GM10266 (cell line): Measurements from ENCODE around the gene ST6GALNAC3.

Experiments used
- DNase-seq: peaks from one replicate; pipeline ENCODE4 v3.0.0; 2012; ENCODE audit errors: extremely low spot score
- CTCF ChIP-seq: IDR thresholded peaks from 2 replicates; pipeline ENCODE4 v1.5.1; 2012; ENCODE audit warnings: mild to moderate bottlenecking, low read depth; ENCODE audit not compliant: control insufficient read depth, insufficient read depth; ENCODE audit errors: missing control alignments

ST6GALNAC3 gene

GRCh38 chr1:76225526-76225925 is 151.0 kb downstream of the ST6GALNAC3 start:
- DNase-seq, result no peak
- TF ChIP-seq CTCF, result no peak

GRCh38 chr1:76227621-76228020 is 153.1 kb downstream of the ST6GALNAC3 start:
- TF ChIP-seq CTCF, result no peak
- DNase-seq, result no peak

- no peak for DNase-seq
- no peak for TF ChIP-seq CTCF
These were observed 154.9 kb downstream of the ST6GALNAC3 start for GRCh38 chr1:76229279-76230005.

GRCh38 chr1:76230842-76231281 is 156.3 kb downstream of the ST6GALNAC3 start:
- no peak for TF ChIP-seq CTCF
- no peak for DNase-seq

- DNase-seq, result no peak
- no peak for TF ChIP-seq CTCF
These were observed 156.8 kb downstream of the ST6GALNAC3 start for GRCh38 chr1:76231320-76231719.

GRCh38 chr1:76232666-76233065 is 158.1 kb downstream of the ST6GALNAC3 start:
- DNase-seq, result no peak
- TF ChIP-seq CTCF, result no peak

- TF ChIP-seq CTCF, result no peak
These were observed 159.5 kb downstream of the ST6GALNAC3 start for GRCh38 chr1:76234061-76234460.

More at GRCh38 chr1:76234061-76234460, 159.5 kb downstream of the ST6GALNAC3 start:
- DNase-seq, result no peak
